OCI-LY7 (cell line): ENCODE data around the gene HARS2. TPM values are rescaled to one million over a fixed set of nuclear protein-coding genes. Genes with fewer than 3 reads are reported as not detected.

Source experiments
- BruUV-seq: library from RNA; stranded (reverse); fragments of 400-500 nt; replicated peaks from 2 replicates; lab custom pipeline; 2021; lab: Mats Ljungman, UMichigan
- CTCF ChIA-PET: fragments of 300-600 bp; sonication (Branson Sonifier 250); formaldehyde crosslinking; loops from one replicate; lab custom pipeline; 2022; ENCODE audit warnings: antibody characterized with exemption; ENCODE audit not compliant: unreplicated experiment; lab: Charles Lee
- POLR2A ChIA-PET: fragments of 300-600 bp; sonication (Branson Sonifier 250); formaldehyde crosslinking; loops from one replicate; lab custom pipeline; 2022; ENCODE audit warnings: antibody characterized with exemption; lab: Charles Lee
- DNase-seq: peaks from one replicate; pipeline ENCODE4 v3.0.0-alpha.2; 2015; ENCODE audit warnings: low spot score
- H2AFZ ChIP-seq: fragments of 200-600 bp; sonication (generic), shearing (Covaris generic); 2 replicates; pipeline ENCODE4 v1.6.1; 2014; ENCODE audit warnings: mild to moderate bottlenecking, antibody characterized with exemption, low read length, moderate library complexity
- H3K27ac ChIP-seq: fragments of 200-600 bp; sonication (generic); 2 replicates; pipeline ENCODE4 v1.5.1; 2014; ENCODE audit warnings: mixed run types, low read depth, mild to moderate bottlenecking, moderate library complexity, low read length, inconsistent platforms; ENCODE audit not compliant: poor library complexity, severe bottlenecking
- H3K36me3 ChIP-seq: fragments of 200-600 bp; sonication (generic); 2 replicates; pipeline ENCODE4 v1.6.1; 2014; ENCODE audit warnings: mild to moderate bottlenecking, antibody characterized with exemption, low read length, moderate library complexity, mixed read lengths; ENCODE audit not compliant: insufficient read depth
- H3K4me1 ChIP-seq: fragments of 200-600 bp; sonication (generic); 2 replicates; pipeline ENCODE4 v1.5.1; 2014; ENCODE audit warnings: mild to moderate bottlenecking, low read length; ENCODE audit not compliant: insufficient read depth, poor library complexity, severe bottlenecking
- H3K4me2 ChIP-seq: fragments of 200-600 bp; sonication (generic); 2 replicates; pipeline ENCODE4 v1.6.1; 2014; ENCODE audit warnings: mild to moderate bottlenecking, low read length
- H3K4me3 ChIP-seq: fragments of 200-600 bp; sonication (generic); 2 replicates; pipeline ENCODE4 v1.5.1; 2014; ENCODE audit warnings: mild to moderate bottlenecking, low read depth, low read length; ENCODE audit not compliant: poor library complexity, severe bottlenecking
- H3K79me2 ChIP-seq: fragments of 200-600 bp; sonication (generic); 2 replicates; pipeline ENCODE4 v1.6.1; 2016; ENCODE audit warnings: low read depth, mild to moderate bottlenecking, low read length, moderate library complexity, mixed read lengths; ENCODE audit not compliant: insufficient read depth
- H3K9me2 ChIP-seq: fragments of 200-600 bp; sonication (generic); 2 replicates; pipeline ENCODE4 v1.6.1; 2016; ENCODE audit warnings: mild to moderate bottlenecking, low read length, mixed read lengths; ENCODE audit not compliant: insufficient read depth
- H3K9me3 ChIP-seq: fragments of 200-600 bp; sonication (generic); 2 replicates; pipeline ENCODE4 v1.6.1; 2014; ENCODE audit warnings: mild to moderate bottlenecking, mixed run types, low read length, mixed read lengths
- H4K20me1 ChIP-seq: fragments of 200-600 bp; sonication (generic); 2 replicates; pipeline ENCODE4 v1.6.1; 2014; ENCODE audit warnings: mild to moderate bottlenecking, antibody characterized with exemption, low read length, moderate library complexity, mixed read lengths; ENCODE audit not compliant: insufficient read depth
- CTCF ChIP-seq: fragments of 200-600 bp; sonication (generic); conservative IDR thresholded peaks from 2 replicates; pipeline ENCODE4 v1.5.1; 2014; ENCODE audit warnings: mild to moderate bottlenecking, antibody characterized with exemption, low read length, moderate library complexity, mixed read lengths
- EZH2phosphoT487 ChIP-seq: fragments of 200-600 bp; sonication (generic); IDR thresholded peaks from 2 replicates; pipeline ENCODE4 v1.6.1; 2018; ENCODE audit warnings: low read depth, borderline replicate concordance, mild to moderate bottlenecking, mixed run types, antibody characterized with exemption, low read length, moderate library complexity, mixed read lengths
- intact Hi-C: fragments of 100-400 bp; cut with micrococcal nuclease; formaldehyde crosslinking; loops from one replicate; pipeline ENCODE4 v1.10.0; 2022; ENCODE audit not compliant: unreplicated experiment
- total RNA-seq, 2 experiments: library from RNA; depleted of rRNA in 1 of 2; stranded (reverse); fragments of >200 nt in 1 of 2; shearing (Covaris generic) in 1 of 2; gene quantifications; 2 replicates each; pipeline ENCODE4 v1.2.3, GENCODE V29; 2014 to 2022

HARS2 gene
- total RNA-seq, 2 experiments from 2014 or later: 20.8 to 27.3 TPM

GRCh38 chr5:140694276-140694675 is 3.0 kb downstream of the HARS2 start:
- H3K4me1 ChIP-seq: peaks cover 17% of the 10 kb centered on the region
- no peaks in the 10 kb centered on the region for H3K9me3 ChIP-seq
- POLR2A ChIA-PET: interaction anchor here (1.1 kb wide), 1 partner anchor 19 kb away, joined by 3 read pairs; no protein-coding TSS in a partner anchor
- peaks cover 62% of the 10 kb centered on the region for H3K36me3 ChIP-seq
- no peak overlapping the region for H3K4me2 ChIP-seq
- H3K9me2 ChIP-seq: no peaks in the 10 kb centered on the region
- no TSS peak for BruUV-seq
- H3K4me3 ChIP-seq: no peak overlapping the region
- no peak overlapping the region for H2AFZ ChIP-seq
- DNase-seq: no peak
- no peak for TF ChIP-seq EZH2phosphoT487
- TF ChIP-seq CTCF: no peak
- CTCF ChIA-PET: interaction anchor here (0.5 kb wide), 1 partner anchor 130 kb away, joined by 3 read pairs; no protein-coding TSS in a partner anchor
- H3K27ac ChIP-seq: no peak overlapping the region
- H3K79me2 ChIP-seq: peaks cover 30% of the 10 kb centered on the region; the same call in 1 of the 2 replicates
- H4K20me1 ChIP-seq: no peaks in the 10 kb centered on the region
- intact Hi-C loops: no loop called here

GRCh38 chr5:140696891-140697492 is 5.7 kb downstream of the HARS2 start:
- TF ChIP-seq CTCF (no peak), EZH2phosphoT487 (no peak)
- H3K27ac ChIP-seq: no peak overlapping the region
- no peak for DNase-seq
- H3K9me2 ChIP-seq: no peaks in the 10 kb centered on the region
- H3K9me3 ChIP-seq: no peaks in the 10 kb centered on the region
- no peak overlapping the region for H3K4me2 ChIP-seq
- H3K4me1 ChIP-seq: peaks cover 22% of the 10 kb centered on the region
- peaks cover 72% of the 10 kb centered on the region for H3K36me3 ChIP-seq
- H2AFZ ChIP-seq: no peak overlapping the region
- H3K4me3 ChIP-seq: no peak overlapping the region
- no peaks in the 10 kb centered on the region for H4K20me1 ChIP-seq
- H3K79me2 ChIP-seq: peaks cover 24% of the 10 kb centered on the region; the same call in 1 of the 2 replicates
- ChIA-PET CTCF (no interaction called here), POLR2A (interaction anchor here (0.7 kb wide), 1 partner anchor 936 kb away, joined by 3 read pairs; no protein-coding TSS in a partner anchor)
- BruUV-seq: no TSS peak
- intact Hi-C loops: no loop called here
